Measurements from ENCODE around the gene CNGA3.

The CNGA3 gene

DNA sequence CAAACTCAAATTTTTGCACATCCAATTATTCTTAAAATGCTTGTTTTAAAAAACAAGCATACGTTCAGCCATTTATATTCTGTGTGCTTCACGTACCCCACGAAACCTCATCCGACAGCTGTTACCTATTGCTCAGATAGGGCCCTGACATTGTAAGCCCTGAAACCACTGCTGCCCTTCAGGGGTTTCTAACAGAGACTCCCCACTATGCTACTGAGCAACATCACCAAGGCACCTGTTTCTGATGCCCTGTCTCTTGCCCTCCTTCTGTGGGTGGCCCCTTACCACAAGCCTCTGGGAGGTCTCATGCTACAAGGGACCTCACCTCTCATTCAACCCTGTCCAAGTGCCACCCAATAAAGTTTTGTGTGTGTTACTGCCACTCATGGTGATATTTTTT is 18.5 kb upstream of the CNGA3 start:
- DNase-seq (ENCODE audit: low read depth, low spot score), result no peak

DNA sequence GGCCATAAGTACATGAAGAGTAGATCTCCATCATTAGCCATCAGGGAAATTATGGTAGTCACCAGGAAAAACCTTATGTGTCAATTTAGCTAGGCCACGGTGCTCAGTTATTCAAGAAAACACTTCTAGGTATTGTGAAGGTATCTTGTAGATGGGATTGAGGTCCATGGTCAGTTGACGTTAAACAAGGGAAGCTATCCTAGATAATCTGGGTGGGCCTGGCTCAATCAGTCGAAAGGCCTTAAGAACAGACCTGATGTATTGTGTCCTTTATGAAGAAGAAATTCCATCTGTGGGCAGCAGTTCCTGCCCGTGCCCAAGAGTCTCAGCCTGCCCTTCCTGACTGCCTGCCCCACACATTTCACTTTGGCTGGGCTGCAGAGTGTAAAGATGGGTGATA is 16.7 kb upstream of the CNGA3 start:
- no peak for DNase-seq (ENCODE audit: low read depth, low spot score)

DNA sequence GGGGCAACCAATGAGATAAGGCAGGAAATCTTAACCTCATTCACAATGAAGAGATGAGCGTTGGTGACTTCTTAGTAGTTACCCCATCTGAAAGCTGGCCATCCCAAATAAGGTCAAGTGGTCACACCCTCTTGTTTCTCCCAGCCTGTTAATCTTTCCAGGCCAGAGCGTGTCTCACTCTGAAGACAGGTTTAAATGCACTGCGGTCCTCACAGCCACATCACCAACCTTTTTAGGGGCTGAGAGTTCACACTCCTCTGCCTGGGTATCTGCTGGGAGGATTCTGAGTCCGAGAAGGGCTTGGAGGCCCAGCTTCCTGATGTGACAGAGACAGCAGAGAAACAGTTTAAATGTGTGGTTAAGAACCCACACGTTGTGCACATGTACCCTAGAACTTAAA is 13.3 kb upstream of the CNGA3 start:
- DNase-seq (ENCODE audit: low read depth, low spot score), result no peak

DNA sequence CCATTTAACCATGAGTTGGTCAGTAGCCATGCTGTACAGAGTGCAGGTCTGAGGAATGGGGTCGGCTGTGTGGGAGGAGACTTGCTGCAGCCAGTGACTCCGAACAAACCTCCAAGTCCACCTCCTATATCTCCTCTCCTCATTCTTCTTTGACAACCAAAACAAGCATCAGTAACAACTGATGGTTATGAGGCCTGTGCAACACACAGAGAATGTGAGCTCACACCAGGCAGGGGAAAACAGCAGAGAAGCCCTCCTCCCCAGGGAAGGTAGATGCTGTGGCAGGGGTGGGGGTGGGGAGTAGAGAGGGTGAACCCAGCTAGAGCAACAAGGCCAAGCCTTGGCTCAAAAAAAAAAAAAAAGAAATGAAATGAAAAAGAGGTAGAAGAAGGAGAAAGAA is 12.3 kb upstream of the CNGA3 start:
- no peak for DNase-seq (ENCODE audit: low read depth, low spot score)

DNA sequence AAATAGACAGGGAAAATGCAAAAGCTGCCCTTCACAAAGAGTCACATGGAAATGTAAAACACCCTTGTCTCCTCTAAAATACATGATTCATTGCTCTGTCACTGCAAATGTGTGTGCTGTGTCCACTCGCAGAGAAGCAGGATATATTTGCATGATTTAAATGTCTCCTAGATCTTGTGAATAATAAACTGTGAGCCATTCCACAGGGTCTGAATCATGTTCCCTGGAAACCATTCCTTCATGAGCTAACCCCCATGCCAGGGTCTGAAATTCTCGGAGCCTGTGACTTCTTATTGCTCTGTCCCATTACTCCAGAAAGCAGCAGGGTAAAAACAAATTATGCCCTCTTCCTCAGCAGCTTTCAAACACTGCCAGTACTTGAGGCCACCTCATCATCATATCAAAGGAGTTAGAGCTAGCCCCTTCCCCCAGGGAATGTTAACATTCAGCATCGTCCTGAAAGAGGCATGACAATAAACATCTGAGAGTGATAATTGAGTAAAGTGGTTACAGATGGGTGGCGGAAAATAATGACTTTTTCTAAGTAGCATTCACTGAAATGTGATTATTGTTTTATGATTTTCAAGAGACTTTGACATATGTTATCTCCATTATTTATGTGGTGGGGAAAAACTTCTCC is 11.7 kb upstream of the CNGA3 start:
- no peak for DNase-seq (ENCODE audit: low read depth, low spot score)

DNA sequence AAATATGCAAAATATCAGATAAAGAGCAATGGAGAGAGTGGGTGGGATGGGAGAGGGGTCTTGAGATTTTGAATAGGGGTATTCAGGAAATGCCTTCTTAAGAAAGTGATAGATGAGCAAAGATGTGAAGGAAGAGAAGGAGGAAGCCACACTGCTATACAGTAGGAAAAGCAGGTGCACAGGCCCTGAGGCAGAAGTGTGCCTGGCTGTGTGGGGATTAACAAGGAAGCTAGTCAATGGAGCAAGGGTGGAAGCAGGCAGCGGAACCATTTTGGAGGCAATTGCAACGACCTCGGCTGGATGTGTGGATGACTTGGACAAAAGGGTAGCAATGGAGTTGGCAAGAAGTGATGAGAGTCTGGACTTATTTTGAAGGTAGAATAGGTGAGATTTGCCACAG is 11.0 kb upstream of the CNGA3 start:
- DNase-seq (ENCODE audit: low read depth, low spot score), result no peak

DNA sequence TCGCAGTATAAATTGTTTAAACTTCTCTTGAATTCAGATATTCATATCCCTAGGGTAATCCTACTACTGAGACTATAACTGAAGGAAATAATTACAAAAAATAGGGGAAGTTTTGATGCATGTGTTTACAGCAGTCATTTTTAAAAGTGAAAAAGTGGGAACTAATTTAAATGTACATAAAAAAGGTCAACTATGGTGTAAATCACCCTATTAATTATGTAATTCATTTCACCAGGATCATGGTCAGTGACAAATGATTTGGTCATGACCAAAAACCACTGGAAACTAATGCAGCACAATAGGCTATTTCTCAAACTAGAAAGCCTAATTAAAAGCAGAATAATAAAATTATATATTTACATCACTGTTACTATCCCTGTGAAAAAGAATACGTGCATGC is 5.0 kb upstream of the CNGA3 start:
- DNase-seq (ENCODE audit: low read depth, low spot score), result no peak

DNA sequence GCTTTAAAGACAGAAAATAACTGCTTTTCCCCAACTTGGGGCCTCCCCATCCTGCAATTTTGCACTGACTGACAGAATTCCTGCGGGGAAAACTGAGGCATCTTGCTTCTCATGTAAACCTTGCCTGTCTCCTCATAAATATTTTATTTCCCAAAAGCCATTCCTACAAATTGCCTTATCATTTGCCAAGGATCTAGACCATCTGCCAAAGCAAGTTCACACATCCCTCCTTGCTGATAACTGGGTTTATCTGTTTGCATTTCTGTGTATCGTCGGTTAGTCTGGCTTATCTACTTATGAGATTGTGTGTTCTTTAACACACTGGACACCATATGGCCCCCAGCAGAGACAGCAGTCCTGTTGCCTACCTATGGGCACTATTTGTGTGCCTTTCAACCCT is 3.0 kb upstream of the CNGA3 start:
- DNase-seq (ENCODE audit: low read depth, low spot score), result no peak

DNA sequence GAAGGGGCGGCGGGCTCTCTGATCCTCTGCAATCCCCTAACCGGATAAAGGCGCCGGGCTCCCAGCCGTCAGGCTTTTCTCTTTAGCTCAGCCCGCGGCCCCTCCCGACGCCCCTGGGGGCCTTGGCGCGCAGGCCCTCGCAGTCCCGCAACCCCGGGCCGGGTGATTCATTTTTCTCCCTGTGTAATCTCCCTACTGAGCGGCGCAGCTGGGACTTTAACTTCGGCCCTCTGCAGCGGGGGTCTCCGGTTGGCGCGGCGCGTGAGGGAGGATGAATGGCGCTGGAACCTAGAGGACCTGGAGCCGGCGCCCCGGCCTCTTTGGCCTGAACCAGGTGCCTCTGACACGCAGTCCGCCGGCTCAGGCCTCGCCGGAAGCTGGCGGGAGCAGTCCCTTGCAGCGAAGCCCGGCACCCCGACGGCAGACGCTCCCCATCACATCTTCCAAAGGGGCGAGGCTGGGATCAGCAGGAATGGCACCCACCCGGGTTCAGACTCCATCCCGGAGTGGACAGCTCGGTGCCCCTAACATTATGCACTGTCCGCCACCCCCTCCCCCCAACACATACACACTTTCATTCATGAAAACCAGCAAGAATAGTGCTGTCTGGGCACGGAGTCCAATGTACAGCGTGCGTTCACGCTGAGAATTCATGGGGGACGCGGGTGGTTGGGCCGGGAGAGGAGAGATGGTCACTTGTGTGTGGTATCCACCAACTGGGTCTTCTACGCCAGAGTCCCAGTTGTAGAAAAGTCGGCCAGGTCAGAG is 1.2 kb downstream of the CNGA3 start:
- no peak for DNase-seq (ENCODE audit: low read depth, low spot score)

DNA sequence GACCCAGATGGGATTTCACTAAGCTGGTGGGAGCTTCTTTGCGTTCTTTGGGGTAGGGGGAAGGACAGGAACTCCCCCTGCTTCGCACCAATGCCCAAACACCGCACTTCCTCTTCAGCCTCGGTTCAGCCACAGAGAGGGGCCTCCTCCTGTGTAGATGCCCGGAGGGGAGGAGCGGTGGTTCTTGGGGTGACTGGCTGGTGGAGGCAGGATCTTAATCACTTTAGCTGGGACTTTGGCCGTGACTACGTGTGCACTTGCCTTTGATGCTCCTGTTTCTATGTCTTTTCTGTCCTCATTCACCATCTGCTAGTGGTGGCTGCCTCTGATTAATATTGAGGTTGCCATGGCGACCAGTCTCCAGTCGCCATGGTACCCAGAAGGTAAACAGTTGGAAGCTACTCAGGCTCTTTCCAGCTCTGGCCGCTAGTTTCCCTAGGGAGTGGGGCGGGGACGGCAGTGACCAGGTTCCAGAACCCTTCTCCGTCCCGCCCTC is 1.9 kb downstream of the CNGA3 start:
- no peak for DNase-seq (ENCODE audit: low read depth, low spot score)

DNA sequence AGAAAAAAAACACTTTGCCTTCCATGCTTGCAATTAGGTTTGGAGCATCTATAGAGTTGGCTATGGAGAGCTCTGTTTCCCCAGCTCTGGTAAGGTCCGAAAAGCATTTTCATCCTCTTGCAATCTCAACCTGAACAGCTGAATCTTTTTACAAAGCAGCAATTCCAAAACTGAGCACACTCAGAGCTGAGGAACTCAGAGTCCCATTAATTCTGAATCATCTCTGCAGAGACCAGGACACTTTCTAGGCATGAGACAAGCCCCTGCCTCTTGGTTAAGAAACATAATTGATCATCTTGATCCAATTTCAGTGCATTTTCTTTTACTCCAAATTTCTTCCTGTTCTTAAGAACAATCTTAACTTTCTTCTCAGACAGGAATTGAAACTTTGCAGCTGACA is 4.2 kb downstream of the CNGA3 start:
- DNase-seq (ENCODE audit: low read depth, low spot score), result no peak

DNA sequence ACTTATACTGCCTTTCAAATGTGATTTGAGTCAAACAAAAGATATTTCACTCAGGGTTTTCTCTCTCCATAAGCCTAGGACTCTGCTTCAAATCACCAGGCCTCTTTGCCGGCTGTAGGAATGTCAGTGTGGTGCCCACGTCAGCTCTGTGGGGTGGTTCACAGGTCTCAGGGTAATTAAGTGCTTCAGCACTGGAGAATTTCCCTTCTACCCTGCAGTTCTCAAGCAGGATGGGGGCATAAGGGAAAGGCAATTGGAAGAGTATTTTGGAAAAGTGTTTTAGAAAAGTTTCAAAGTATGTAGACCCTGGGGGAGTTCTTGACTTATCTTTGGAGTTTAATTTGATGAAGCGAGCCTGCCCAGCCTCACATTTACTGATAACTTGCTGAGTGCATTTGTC is 9.6 kb downstream of the CNGA3 start:
- no peak for DNase-seq (ENCODE audit: low read depth, low spot score)

DNA sequence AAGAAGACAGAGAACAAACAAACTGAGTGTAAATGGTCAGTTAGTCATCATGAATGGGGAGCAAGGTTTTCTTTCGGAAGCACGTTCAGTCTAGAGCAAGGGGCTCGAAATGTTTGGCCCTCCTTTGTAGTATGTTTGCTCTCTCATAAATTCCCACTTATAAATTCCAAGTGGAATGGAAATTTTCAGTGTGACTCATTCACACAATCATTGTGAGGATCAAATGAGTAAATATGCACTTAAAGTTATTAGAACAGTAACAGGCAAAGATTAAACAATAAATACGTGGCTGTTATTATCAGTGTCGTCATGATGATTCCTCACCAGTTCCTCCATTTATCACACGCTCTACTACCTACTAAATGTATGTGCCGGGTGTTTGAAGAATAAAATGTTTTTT is 10.5 kb downstream of the CNGA3 start:
- no peak for DNase-seq (ENCODE audit: low read depth, low spot score)

DNA sequence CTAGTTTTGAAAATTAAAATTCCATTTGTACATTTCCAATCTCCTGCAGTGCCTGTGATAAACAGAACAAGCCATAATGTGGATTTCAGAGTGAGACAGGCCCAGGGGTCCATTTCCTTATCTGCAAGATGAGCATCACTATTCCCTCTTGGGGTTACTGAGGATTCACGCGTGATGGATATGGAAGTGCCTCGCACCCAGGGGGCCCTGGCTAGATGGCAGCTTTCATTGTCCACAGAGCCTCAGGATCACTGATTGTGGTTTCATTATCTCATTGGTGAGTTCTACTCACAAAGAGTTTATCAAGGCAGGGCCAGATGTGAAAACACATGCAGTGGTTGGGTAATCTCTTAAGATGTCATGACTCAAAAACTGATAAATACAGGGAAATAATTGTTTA is 11.6 kb downstream of the CNGA3 start:
- no peak for DNase-seq (ENCODE audit: low read depth, low spot score)

DNA sequence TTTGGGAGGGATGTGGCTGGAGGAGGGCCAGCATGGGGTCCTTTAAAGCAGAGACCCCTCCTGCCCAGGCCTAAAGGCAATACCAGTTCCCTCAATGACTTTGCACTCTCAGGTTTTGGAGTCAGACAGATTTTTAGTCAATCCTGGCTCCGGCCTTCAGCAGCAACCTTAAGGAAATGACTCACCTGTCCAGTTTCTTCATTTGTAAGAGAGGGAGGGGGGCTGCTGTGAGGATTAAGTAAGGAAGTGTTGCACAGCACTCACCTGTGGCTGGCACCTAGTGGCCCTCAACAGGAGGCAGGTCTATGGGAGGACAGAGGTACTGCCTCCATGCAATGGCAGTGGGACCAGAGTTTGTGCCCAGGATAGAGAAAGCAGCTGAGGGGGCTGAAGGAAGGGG is 13.7 kb downstream of the CNGA3 start:
- DNase-seq (ENCODE audit: low read depth, low spot score), result no peak

DNA sequence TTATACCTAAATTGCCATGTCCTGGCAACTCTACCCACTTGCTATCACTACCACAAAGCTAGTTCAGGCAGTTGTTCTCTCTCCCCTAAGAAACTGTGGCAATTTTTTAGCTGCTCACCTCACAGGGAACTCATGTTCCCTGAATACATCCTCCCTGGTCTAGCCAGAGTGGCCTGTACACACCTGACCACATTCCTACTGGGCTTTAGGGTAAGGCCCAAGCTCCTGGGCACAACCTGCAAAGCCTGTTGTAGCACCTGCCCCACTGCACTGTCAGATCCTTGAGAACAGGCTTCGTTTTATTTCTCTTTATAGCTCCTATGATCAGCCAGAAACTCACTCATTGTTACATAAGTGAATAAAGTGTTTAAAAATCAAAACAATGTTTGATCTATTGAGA is 21.5 kb downstream of the CNGA3 start:
- DNase-seq (ENCODE audit: low read depth, low spot score), result no peak

DNA sequence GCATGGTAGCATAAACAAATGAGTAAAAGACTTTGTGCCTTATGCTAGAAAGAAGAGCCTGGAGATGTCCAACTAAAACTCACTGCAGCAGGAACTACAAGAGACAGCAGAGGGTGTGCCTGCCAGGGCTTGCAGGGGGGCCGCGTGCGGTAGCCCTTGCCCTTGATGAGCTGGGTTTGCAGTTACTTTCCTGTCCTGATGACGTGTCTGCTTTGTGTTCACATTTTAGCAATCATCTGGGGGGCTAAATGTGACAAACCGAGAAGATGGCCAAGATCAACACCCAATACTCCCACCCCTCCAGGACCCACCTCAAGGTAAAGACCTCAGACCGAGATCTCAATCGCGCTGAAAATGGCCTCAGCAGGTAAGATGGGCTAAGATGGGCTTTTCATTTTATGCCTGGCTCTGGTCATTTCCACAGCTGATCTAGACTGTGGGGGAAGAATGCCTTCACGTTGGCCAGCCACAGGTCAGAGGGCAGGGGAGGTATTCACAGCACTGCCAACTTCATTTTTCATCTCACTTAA is 23.5 kb downstream of the CNGA3 start:
- DNase-seq (ENCODE audit: low read depth, low spot score), result no peak

DNA sequence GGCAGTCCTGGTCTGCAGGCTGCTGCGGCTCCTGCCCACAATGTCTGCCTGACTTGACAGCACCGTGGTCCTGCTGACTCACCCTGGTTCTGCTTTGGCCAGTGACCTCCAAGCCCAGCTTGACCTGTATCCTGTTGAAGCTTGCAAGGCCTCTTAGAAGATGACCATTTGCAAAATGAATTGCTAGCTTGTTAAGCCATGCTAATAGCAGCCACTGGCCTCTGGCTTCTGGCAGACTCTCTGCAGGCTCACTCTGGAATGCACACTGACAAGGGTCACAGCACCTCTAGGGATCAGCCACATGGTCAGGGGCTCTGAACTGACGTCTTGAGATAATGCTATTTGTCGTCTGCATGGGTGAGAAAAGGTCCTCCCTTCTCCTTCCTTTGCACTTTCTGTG is 25.9 kb downstream of the CNGA3 start:
- no peak for DNase-seq (ENCODE audit: low read depth, low spot score)

DNA sequence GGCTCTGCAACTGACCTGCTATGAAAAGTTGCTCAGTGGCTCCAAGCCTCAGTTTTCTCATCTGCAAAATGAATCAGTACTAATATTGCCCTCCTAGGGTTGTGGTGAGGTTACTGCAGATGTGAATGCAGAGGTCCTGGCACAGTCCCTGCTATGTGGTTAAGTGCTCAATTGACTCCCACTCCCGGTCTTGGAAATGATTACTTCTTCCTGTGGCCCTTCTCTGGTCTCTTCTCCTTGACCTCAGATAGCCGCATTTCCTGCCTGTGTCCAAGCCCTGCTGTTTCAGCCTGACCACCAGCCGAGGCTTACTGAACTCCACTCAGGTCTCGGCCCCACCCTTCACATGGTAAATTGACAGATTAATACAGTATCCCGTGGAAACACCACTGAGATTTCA is 26.3 kb downstream of the CNGA3 start:
- DNase-seq (ENCODE audit: low read depth, low spot score), result no peak

DNA sequence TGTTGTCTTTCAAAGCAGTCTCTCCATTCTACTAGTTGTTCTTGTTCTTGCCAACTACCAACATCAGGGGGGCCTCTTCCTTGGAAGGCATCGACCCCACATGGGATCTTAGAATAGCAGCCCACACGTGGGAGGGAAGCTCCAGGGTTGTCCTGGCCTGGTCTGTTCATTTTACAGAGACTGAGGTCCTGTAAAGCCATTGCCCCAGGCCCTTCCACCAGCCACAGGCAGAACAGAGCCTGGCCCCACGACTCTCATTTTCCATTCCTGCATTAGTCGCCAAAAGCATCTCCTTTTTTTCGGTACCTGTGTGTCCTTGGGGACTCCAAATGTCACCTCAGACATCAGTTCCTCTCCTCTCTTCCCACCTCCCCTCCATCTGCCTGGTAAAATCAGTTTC is 28.0 kb downstream of the CNGA3 start:
- no peak for DNase-seq (ENCODE audit: low read depth, low spot score)

DNA sequence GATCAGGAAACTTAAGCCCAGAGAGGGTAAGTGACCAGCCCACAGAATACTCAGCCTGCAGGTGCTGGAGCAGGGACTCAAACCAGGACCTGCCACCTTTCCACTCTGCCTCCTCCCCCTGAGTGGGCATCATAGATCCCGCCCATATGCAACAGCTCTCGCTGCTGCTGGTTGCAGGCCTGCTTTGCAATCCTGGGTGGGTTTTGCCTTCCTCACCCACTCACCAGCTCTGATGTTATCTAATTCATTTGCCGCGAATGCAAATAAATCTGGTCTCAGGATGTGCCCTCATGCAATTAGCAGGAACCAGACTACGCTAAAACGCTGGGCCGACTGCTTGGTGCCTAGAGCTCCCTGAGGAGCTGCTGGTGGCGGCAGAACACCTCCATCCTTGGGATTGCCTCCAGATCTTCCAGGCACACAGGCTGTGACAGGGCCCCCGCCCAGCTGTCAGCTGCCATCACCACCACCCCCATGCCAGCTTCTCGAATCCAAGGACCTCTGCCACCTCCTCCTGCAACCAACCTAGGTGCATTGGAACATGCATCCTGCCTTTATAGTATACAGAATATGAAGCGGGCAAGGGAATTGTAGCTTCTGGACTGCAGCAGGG is 28.8 kb downstream of the CNGA3 start:
- DNase-seq (ENCODE audit: low read depth, low spot score), result no peak

DNA sequence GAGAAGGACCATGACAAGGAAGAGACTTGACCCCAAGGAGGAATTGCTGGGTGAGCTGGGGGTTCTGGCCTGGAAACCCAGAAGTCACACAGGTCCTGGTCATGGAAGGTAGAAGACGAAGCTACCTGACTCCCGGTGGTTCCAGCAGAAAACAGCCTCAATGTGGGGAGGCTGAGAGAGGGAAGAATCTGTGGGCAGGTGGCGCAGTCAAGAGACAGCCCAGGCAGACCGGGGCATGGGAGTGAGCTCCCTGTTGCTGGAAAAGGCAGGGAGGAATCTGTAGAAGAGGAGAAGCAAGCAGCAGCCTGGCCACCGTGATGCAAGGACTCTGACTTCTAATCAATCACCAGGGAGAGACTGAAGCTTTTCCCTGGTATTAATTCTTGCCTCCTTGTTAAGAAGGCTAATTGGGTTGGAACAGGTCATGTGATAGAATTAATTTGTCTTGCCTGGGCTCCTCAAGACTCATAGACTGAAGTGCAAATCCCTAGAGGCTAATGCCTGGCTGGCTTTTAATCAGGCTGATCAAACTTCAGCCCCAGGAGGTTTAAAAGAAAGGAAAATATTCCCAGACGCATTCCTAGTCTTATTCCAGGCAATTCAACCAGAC is 30.1 kb downstream of the CNGA3 start:
- no peak for DNase-seq (ENCODE audit: low read depth, low spot score)

Measured in activated CD4-positive, CD25-positive, alpha-beta regulatory T cell treated with anti-CD3 and anti-CD28 coated beads, Interleukin-2, amount 50 U/mL, for 16 hours (primary cell).